ENCODE data around the gene PIEZO1. TPM values are rescaled to one million over a fixed set of nuclear protein-coding genes. Genes with fewer than 3 reads are reported as not detected.

PIEZO1 gene
- total RNA-seq, 1 donor: 197 TPM

DNA sequence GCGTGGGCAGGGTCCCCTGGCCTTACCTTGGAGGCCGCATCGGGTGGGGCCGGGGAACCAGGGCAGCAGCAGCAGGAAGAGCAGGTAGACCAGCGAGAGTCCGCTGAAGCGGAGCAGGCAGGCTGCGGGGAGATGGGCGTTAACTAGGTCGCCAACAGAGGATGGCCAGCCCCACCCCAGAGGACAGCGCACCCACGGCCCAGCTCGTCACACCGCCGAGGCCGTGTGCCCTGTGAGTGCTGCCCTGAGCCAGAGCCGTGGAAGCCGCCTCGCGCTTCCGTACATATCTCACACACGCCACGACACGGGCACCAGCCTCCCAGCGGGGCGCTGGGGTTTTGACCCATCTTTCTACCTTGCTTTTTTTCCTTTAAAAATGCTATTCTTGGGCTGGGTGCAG, 35.7 kb downstream of the PIEZO1 start:
- TF ChIP-seq, protein P1, sequence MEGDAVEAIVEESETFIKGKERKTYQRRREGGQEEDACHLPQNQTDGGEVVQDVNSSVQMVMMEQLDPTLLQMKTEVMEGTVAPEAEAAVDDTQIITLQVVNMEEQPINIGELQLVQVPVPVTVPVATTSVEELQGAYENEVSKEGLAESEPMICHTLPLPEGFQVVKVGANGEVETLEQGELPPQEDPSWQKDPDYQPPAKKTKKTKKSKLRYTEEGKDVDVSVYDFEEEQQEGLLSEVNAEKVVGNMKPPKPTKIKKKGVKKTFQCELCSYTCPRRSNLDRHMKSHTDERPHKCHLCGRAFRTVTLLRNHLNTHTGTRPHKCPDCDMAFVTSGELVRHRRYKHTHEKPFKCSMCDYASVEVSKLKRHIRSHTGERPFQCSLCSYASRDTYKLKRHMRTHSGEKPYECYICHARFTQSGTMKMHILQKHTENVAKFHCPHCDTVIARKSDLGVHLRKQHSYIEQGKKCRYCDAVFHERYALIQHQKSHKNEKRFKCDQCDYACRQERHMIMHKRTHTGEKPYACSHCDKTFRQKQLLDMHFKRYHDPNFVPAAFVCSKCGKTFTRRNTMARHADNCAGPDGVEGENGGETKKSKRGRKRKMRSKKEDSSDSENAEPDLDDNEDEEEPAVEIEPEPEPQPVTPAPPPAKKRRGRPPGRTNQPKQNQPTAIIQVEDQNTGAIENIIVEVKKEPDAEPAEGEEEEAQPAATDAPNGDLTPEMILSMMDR (IDR thresholded peaks at IDR 0.05; ENCODE audit: insufficient read depth, low read depth, low read length): no peak
- DNase-seq (ENCODE audit: low read depth): no peak
- no peak overlapping the region for H3K4me3 ChIP-seq (ENCODE audit: low read depth, low read length)

DNA sequence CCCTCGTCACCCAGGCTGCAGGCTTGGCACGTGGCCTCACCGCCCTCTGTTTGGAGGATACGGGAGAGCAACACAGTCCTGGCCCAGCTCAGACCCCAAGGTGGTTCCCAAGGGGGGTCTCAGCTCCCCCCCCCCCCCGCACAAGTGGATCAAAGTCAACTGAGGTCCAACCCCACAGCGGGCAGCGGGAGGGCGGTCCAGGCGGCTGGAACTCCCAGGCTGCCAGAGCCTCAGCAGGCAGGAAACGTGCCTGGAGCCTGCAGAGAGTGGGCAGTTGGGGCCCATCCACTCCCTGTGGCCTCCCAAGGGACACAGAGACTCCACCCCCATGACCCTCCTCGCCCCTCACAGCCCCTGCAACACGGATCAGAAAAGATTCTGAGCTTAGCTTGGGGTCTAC, 36.7 kb downstream of the PIEZO1 start:
- no peak overlapping the region for H3K4me3 ChIP-seq (ENCODE audit: low read depth, low read length)
- TF ChIP-seq, protein P1 (IDR thresholded peaks at IDR 0.05; ENCODE audit: insufficient read depth, low read depth, low read length): no peak
- no peak for DNase-seq (ENCODE audit: low read depth)

DNA sequence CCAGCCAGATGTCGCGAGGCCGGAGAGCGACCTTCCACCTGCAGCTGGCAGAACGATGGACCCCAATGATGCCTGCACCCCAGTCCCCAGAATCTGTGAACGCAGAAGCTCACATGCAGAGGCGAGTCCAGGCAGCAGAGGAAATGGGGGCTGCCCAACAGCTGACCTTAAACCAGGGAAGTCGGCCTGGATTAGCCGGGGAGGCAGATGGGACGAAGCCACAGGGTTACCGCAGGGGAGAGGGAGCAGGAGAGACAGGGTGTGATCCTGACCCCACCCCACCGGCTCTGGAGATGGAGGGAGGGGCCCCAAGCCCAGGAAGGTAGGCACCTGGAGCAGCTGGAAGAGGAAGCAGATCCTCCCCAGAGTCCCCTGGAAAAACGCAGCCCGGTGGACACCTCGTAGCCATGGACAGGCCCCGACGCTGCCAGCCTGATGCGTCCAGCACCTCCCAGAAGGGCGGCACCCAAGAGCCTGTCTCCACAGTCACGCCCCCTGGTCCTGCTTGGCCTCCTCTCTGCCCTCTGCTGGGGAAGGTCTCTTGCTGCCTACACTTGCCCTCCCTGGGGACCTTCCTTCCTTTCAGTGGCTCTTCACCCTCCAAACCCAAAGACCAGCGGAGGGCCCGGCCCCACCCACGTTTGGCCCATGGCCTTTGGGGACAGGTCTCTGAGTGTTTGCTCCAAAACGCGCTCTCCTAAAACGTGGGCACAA, 37.3 kb downstream of the PIEZO1 start:
- no peak overlapping the region for H3K4me3 ChIP-seq (ENCODE audit: low read depth, low read length)
- TF ChIP-seq, protein P1 (IDR thresholded peaks at IDR 0.05; ENCODE audit: insufficient read depth, low read depth, low read length): no peak
- DNase-seq (ENCODE audit: low read depth): no peak

DNA sequence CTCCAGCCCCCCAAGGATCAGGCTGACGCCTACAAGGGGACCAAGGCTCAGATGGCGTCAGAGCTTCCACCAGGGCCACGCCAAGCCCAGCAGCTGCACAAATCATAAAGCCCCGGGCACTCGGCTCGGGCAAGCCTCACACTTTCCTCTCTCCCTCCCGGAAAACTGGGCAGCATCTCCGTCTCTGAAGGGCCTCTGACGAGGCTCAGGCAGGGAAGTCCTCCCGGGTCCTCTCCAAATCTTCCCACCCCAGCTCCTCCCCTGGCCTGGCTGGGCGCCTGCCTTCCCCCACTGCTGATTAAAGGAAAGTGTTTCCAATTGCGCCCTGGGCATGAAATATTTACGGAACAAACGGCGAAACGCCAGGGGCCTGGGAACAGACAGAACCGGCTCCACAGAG, 38.5 kb downstream of the PIEZO1 start:
- TF ChIP-seq, protein P1 (IDR thresholded peaks at IDR 0.05; ENCODE audit: insufficient read depth, low read depth, low read length): no peak
- no peak for DNase-seq (ENCODE audit: low read depth)

DNA sequence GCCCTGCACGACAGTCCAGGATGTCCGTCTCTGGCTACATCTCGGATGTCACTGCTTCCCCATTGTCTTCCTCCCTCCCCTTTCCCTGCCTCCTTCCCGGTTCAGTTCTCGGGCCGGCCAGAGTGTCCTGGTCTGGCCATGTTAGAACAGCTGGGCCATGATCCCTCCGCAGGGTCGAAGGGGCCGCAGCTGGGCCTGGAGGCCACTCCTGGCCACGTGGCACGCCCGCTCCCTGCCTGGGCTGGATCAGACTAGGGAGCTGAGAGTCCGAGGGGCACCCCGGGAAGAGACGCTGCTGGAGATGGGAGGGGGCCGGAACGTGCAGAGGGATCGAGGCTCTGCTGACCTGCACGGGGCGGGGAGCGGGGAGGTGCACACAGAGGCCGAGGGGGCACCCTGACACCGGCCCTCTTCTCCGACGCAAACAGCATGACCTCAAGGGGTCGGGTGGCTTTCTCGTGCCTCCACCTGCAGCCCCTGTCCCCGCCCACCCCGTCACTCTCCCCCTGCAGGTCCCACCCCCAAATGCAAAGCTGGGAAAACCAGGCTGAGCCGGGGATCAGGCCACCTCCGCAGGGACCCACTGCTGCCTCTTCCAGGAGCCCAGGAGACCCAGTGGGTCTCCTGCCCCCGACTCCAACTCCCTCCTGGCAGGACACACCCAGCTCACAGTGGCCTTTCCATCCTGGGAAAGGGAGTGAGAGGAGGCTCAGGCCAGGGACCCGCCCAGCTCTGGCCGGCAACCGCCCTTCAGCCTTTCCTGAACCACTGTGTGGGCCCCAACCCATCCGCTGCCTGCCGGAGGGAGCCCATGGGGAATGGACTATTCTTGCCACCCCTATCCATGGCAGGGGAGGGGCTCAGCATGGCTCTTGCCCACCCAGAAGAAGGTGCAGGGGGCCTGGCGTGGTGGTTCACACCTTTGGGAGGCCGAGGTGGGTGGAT, 40.2 kb downstream of the PIEZO1 start:
- no peak overlapping the region for H3K4me3 ChIP-seq (ENCODE audit: low read depth, low read length)
- no peak for DNase-seq (ENCODE audit: low read depth)
- TF ChIP-seq, protein P1 (IDR thresholded peaks at IDR 0.05; ENCODE audit: insufficient read depth, low read depth, low read length): no peak

More for the DNA sequence above, 38.5 kb downstream of the PIEZO1 start:
- no peak overlapping the region for H3K4me3 ChIP-seq (ENCODE audit: low read depth, low read length)

DNA sequence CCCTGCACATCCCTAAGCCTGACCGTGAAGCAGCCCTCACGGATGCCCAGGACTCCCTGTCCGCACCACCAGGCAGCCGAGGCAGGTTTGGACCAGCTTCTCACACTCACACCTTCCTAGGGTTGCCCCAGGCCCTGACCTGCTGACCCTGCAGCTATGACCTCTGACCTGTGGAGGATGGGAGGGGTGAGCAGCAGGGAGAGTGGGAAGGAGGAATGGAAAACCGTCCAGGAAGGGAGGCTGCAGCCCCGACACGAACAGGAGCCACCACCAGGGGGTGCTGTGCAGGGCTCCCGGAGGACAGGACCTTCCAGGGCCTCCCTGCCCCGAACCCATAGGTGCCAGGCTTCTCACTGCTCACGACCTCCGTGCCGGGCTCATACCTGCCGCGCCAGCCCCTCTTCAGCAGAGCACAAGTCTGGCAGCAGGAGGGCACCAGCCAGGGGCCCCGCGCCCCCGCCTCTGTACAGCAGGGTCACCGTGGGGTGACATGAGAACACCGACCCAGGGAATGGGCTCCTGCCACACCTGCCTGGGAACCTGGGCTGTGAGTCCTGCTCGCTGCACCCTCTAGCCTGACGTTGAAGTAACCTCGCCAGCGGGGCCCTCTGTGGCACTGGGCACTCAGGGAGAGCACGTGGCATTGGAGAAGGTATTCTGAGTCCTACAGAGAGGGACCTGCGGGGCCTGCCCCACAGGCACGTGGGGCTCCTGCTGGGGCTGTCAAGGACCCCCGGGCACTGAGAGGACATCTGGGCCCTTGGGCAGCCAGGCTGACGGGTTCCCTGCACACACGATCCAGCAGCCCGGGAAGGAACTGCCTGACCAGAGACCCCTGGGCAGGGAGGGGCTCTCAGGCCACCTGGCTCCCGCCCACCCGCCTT, 41.1 kb downstream of the PIEZO1 start:
- TF ChIP-seq, protein P1 (IDR thresholded peaks at IDR 0.05; ENCODE audit: insufficient read depth, low read depth, low read length): peak; percentile 89
- H3K4me3 ChIP-seq (ENCODE audit: low read depth, low read length): no peak overlapping the region
- DNase-seq (ENCODE audit: low read depth): peak; percentile 69

Measured in fibroblast of villous mesenchyme (primary cell).